GM18502 (cell line): ENCODE results near the gene NFIA.

Source experiments
- ATAC-seq: cut with Tn5 transposase; IDR thresholded peaks from one replicate; pipeline ENCODE4 v1.9.1; 2021; ENCODE audit warnings: mild to moderate bottlenecking; ENCODE audit not compliant: unreplicated experiment, poor library complexity

NFIA gene

GRCh38 chr1:61142726-61143500 is 60.6 kb downstream of the NFIA start:
- ATAC-seq = no peak

DNA sequence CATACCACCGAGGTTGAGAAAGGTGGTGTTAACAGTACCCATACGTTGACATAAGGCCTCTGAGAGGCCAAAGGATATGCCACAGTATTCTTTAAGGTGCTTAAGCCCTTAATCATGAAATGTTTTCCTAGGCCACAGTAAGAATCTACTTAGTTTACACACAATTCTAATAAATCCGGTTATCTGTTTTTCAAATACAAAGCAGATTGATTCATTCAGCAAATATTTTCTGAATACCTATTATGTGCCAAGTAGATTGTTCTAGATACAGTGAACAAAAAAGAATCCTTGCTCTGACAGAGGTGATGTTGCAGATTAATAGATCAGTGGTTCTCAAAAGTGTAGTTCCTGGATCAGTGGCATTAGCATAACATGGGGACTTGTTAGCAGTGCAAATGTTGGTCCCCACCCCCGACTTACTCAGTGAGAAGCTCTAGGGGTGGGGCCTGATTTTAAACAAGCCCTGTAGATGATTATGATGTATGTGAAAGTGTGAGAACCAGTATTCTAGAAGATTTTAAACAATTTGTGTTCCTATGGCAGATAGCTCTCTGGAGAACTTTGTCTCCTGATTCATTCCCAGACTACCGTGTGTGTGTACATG is 61.6 kb downstream of the NFIA start:
- ATAC-seq = no peak

- ATAC-seq = no peak
Measured at GRCh38 chr1:61149010-61149860, 66.9 kb downstream of the NFIA start.

DNA sequence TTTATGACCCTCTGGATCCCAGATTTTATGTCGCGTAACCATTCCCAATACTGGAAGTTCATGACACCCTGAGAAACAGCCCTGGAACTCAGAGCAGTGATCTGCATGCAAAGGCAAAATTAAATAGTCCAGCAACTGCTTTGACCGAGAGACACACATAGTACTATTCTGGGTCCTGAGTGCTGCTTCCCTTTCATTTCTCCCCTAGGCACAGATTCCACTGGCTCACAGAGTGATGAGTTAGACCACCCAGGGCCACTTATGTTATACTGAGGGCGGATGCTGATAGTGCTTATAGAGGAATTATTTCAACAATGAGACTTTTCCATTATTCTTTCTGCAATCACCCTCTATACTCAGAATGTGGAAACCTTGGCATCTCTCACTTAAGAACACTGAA is 69.2 kb downstream of the NFIA start:
- ATAC-seq = no peak

GRCh38 chr1:61152066-61152465 is 69.7 kb downstream of the NFIA start:
- ATAC-seq = no peak

DNA sequence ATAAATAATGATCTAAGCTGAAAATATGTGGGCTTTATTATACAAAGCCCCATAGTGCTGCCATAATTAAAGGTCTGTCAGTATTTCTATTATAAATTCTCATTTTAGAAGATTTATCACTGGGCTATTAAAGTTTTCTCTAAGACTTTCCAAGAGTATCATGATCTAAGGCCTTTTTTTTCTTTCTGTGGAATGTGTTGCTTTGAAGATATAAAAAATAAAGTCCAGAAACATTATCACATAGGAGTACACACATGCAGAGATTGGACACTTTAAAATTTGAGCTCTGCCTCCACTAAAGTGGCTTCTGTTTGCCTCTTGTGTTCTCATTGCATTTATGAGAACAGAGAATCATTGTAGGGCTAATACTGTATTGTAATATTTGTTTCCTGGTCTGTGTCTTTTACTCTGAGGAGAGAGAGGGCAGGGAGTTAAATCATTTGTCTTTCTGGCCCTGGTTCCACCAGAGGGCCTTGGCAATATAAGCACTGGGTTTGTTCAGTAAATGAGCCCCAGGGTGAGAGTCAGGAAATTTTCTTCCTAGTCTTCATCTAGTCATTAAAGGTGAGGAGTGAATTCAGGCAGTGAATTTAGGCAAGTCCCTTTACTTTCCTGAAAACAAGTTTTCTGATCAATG is 70.2 kb downstream of the NFIA start:
- no peak for ATAC-seq

GRCh38 chr1:61156576-61157467 is 74.5 kb downstream of the NFIA start:
- no peak for ATAC-seq

DNA sequence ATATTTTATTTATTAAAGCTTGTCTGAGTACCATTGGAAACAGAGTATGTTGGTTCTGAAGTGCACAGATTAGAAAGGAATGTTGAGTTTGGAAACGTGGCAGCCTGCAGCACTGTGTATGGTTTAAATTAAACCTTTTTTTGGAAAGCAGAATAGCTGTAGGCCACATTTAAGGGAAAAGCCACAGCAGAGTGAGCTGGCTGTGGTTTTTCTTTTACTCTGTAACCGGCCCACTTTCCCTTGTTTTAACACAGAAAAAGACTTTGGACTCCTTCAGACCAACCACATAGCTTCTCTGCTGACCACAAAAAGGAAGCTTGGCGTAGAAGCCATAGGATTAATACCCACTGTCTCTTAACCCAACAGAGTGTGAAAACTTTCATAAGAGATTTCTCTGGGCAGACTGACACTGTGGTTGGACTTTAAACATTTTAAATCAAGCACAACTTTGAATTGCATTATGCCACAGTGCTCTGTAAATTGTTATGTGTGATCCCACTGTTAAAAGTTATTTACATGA is 75.2 kb downstream of the NFIA start:
- no peak for ATAC-seq

DNA sequence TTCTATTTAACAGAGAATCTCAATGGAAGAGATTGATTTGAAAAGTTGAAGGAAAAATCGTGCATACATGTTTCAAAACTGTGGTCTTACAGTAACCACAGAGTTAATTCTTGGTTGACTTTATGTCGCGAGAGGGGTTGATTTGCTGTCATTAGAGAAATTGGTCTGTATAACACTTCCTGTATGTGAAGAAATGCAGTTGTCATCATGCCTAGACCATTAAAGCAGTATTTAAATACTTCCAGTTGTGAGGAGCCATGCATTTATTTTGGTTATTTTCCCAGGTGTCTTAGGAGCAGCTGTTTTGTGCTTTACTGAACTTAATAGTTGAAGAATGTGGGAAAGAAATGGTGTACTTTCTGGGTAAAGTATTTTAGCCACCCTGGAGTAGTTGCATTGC is 76.2 kb downstream of the NFIA start:
- ATAC-seq = no peak

- no peak for ATAC-seq
Measured at GRCh38 chr1:61160526-61160925, 78.2 kb downstream of the NFIA start.

- no peak for ATAC-seq
Measured at GRCh38 chr1:61162520-61163258, 80.3 kb downstream of the NFIA start.

DNA sequence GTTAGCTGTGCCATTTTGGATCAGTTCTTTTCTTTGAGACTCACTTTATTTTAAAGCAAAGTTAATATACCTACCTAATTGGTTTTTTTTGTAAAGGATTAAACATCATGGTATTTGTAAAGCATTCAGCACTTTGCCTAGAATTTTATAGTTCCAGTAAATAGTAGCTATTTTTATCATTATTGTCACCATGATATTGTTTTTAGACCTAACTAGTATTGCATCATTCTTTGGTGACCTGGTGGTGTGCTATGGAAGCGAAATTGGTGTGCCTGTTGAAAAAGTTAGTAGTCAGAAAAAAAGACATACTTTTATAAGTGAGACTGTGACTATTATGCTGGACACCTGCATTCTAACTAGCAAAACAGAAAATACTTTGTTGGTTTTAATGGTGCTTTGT is 81.0 kb downstream of the NFIA start:
- no peak for ATAC-seq

GRCh38 chr1:61165402-61165801 is 83.0 kb downstream of the NFIA start:
- no peak for ATAC-seq

GRCh38 chr1:61167309-61167708 is 84.9 kb downstream of the NFIA start:
- no peak for ATAC-seq

DNA sequence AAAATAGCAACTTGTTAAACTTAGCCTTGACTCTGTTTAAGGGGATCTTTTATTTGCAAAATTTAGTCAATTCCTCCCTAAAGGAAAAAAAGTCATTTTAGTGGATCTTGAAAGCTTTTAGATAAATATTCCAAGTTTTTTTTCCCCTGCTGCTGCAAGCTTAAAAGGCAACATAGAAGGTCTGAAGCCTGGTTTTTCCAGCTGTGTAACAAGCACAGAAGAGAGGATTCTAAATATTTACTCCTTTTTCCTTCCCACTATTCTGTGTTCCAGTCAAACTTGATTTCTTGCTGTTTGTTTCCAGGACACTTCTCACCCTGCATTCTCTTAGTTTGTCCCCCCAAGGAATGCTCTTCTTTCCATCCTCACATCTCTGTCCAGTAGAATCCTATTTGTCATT is 86.7 kb downstream of the NFIA start:
- no peak for ATAC-seq

DNA sequence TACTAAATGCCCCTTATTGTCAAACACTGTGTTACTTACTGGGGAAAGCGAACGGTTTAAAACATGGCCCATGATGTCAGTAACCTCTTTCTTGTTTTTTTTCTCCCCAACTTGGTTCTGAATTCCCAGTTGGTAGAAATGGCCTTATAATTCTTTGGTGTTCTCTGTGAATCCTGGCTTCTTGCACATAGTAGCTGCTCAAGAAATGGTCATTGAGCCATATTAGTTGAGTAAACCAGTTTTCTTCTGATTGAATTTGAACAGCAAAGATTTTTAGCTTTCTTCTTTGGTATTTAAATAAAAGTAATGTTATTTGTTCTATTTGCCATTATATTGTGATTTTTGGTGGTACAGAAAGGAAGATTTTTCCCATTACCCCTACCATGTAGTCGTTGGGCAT is 87.3 kb downstream of the NFIA start:
- no peak for ATAC-seq

- no peak for ATAC-seq
Measured at GRCh38 chr1:61170328-61171238, 88.2 kb downstream of the NFIA start.

- ATAC-seq = no peak
Measured at GRCh38 chr1:61171346-61171745, 89.0 kb downstream of the NFIA start.
